ENCODE data around the gene TMEM9.

TMEM9 gene

DNA sequence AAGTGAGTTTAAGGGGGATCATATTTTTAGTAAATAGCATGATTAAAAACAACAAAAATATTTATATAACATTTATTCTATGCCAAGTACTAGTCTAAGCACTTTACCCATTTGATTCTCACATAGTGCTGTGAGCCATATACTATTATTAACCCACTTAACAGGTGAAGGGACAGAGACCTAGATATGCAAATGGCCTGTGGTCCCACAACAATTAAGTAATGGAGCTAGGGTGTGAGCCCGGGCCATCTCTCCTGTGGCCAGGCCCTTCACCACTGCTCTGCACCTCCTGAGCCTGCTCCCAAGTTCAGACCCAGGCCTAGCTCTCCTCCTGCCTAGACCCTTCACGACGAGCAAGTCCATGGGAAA, 27.8 kb downstream of the TMEM9 start:
- no peak for DNase-seq

DNA sequence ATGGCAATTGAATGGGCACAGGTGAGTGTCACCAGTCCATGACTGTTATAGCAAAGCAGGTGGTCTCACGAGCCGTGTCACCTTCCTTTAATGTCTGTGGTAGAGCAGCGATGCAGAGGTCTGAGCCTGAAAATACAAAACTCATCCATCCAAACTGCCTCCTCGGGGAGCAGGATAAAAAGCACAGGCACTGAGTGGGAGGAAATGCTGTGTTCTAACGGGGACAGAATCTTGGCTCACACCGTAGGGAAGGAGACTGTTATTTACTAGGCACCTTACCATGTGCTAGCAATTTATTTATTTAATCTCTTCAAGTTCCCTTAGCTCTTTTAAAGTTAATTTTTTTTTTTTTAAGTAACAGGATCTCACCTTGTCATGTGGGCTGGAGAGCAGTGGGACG, 28.5 kb downstream of the TMEM9 start:
- no peak for DNase-seq

GRCh38 chr1:201125019-201125418, 29.3 kb downstream of the TMEM9 start:
- no peak for DNase-seq

GRCh38 chr1:201123866-201124265, 30.4 kb downstream of the TMEM9 start:
- DNase-seq = no peak

- no peak for DNase-seq
These were observed 31.8 kb downstream of the TMEM9 start for GRCh38 chr1:201122321-201122957.

DNA sequence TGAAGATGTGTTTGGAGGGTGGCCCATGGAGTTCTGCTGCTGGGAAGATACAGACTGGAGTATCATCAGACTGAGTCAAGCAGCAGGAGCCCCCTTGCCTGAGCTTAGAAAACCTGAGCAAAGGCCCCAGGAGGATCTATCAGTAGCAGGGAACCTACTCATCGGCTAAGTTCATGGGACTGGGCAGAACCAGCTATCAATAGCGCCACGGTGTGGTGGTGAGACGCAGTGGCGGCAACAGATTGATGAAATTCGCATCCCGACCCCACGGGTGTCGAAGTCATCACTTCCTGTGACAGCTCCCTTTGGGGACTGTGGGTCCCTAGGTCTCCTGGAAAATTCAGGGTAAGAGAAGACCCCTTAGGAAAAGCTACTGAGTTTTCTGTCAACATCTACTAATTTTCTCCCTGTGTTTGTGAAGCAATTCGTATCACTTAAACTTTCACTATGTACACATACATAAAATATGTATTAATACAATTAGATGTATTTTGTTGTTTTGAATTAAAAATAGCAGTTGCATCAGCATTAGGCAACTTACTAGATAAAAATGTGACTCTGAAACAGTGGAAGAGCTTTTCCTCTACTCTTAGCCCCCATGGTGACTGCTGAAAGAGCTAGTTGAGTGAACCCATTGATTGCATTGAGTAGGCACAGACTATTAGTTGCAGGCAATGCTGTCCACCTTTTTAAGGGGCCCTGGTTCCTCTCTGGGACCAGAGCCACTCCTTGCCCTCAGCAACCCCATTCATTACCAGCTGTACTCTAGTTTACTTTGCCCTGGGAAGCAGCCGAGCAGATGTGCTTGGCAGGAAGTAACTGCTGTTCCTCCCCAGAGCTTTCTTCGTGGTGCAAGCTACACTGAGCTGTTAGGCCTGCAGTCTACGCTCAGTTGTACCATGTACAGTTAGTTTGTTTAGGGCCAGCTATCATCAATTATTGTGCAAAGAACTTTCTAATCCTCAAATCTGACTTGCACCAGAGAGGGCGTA, 34.8 kb downstream of the TMEM9 start:
- DNase-seq = peak; percentile 66

GRCh38 chr1:201116091-201116490, 38.2 kb downstream of the TMEM9 start:
- no peak for DNase-seq

GRCh38 chr1:201115390-201115937, 38.8 kb downstream of the TMEM9 start:
- peak; percentile 6 for DNase-seq

- peak; percentile 77 for DNase-seq
These were observed 39.8 kb downstream of the TMEM9 start for GRCh38 chr1:201114245-201115131.

- DNase-seq = no peak
These were observed 40.6 kb downstream of the TMEM9 start for GRCh38 chr1:201113451-201114244.

- no peak for DNase-seq
These were observed 41.3 kb downstream of the TMEM9 start for GRCh38 chr1:201112926-201113325.

GRCh38 chr1:201112173-201112731, 42.0 kb downstream of the TMEM9 start, which contains the start of gene CACNA1S:
Gene CACNA1S, minus strand, starts transcription at chr1:201112426. Its CDS starts 87 bp downstream, at chr1:201112339.
- DNase-seq = no peak

DNA sequence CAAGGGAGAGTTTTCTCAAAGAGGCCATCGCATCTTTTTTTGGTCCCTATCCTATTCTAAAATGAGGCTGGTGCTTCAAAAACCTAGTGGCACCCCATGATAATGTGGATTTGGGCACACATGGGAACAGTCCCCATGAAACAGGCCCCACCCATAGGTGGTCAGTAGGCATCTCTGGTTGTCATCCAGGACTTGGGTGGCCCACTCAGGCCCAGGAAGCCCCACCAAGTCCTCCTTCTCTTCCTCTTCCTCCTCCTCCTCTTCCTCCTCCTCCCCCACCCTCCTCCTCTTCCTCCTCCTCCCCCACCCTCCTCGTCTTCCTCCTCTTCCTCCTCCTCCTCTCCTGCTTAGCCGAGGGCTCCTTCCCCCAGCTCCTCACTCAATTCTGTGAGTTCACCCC, 42.6 kb downstream of the TMEM9 start:
- DNase-seq = no peak

GRCh38 chr1:201111156-201111555, 43.1 kb downstream of the TMEM9 start:
- no peak for DNase-seq

- DNase-seq = no peak
These were observed 43.7 kb downstream of the TMEM9 start for GRCh38 chr1:201110616-201111015.

- DNase-seq = no peak
These were observed 44.1 kb downstream of the TMEM9 start for GRCh38 chr1:201110138-201110537.

DNA sequence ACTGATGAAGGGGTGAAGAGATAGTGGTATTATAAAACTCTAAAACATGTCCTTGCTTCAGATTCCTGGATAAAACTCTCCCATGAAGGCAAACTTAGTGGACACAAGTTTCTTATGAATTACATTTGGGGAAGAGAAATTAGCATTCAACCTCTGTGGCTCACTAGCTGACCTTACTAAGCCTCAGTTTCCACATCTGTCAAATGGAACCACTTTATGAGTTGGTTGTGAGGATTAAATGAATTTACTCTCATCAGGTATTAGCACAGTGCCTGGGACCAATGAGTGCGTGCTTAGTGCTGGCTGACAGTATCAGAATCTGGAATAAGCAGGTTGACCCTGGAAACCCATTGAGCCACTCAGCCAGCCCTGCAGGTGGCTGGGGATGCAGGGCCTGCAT, 44.6 kb downstream of the TMEM9 start:
- DNase-seq = no peak

DNA sequence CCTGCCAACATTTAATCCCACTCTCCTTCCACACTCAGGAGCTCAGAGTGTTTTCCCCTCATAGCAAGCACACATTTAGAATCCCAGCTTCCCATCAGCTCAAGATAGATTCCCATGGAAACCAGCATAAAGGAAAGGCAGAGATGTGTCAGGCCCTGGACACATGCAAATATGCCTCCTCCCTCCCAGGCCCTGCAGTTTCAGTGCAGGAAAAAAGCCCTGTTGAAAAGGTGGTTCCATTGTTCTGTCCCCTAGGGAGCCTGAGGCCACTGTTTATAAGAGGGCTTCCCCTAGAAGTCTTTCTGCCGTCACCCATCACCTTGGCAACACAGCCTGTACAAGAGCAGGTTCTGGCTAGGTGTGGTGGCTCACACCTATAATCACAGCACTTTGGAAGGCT, 45.7 kb downstream of the TMEM9 start:
- no peak for DNase-seq

DNA sequence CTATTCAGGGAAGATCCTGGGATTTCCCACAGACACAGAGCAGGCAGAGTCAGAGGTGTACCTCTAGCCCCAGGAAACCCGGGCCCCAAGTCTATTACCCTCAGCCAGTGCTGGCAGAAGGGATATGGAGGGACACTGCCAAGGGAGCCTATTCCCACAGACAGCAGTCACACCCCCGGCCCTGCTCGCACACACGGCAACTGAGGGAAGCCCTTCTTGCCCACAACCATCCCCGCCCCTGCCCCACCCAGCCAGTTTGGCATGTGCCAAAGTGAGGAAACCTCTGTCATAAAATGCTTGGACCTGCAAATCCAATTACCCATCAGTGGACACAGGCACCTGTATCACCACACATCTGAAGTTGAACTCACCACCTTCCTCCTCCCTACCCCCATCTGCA, 48.6 kb downstream of the TMEM9 start:
- DNase-seq = no peak

DNA sequence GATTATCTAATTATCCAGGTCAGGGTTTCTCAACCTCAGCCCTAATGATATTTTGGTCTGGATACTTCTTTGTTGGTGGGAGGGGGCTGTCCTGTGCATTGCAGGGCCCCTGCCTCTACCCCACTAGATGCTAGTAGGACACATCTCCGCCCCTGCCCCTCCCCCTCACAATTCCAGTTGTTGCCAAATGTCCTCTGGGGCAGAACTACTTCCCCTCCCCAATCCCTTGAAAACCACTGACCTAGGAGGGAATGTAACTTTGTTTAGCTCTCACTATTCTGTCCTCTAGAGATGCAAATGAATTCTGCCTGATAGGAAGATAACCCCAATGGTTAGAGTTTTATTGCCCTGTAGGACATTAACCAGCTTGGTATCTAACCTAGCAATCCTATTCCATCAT, 50.1 kb downstream of the TMEM9 start:
- DNase-seq = no peak

- DNase-seq = no peak
These were observed 50.6 kb downstream of the TMEM9 start for GRCh38 chr1:201103666-201104065.

Measured in CD4-positive, alpha-beta T cell treated with Interleukin-17A for 4 hours (primary cell).